HEK293 (cell line): Measurements from ENCODE around the gene PRPF6.

Experiments
- CTCF ChIA-PET: fragments of 350-600 bp; formaldehyde crosslinking; extraction: SDS; loops from one replicate; lab custom pipeline; 2021; ENCODE audit warnings: antibody characterized with exemption; lab: Yijun Ruan, JAX
- POLR2A ChIA-PET: fragments of 300-600 bp; formaldehyde crosslinking; extraction: SDS; loops from one replicate; lab custom pipeline; 2020; ENCODE audit warnings: antibody characterized with exemption, inconsistent platforms; lab: Yijun Ruan, JAX
- H3K27ac ChIP-seq: fragments of 200-500 bp; sonication (Bioruptor generic); 2 replicates; pipeline ENCODE4 v1.5.1; 2014; ENCODE audit warnings: low read depth, low read length, control low read depth, inconsistent platforms; ENCODE audit errors: extremely low read depth
- H3K36me3 ChIP-seq, 2 experiments: fragments of 200-500 bp in 1 of 2; sonication (Bioruptor generic) in 1 of 2; 1 replicate in 1 of 2; 2 replicates in 1 of 2; pipeline ENCODE4 v1.5.1; 2014 to 2017; ENCODE audit warnings: inconsistent platforms in 2 of 2, low read length in 2 of 2; ENCODE audit not compliant: control insufficient read depth in 2 of 2, insufficient read depth in 1 of 2
- H3K4me1 ChIP-seq: fragments of 200-500 bp; sonication (Bioruptor generic); 2 replicates; pipeline ENCODE4 v1.5.1; 2014; ENCODE audit warnings: mild to moderate bottlenecking, low read length, inconsistent platforms; ENCODE audit not compliant: control insufficient read depth, insufficient read depth
- H3K4me3 ChIP-seq: 2 replicates; pipeline ENCODE4 v1.5.1; 2011; ENCODE audit warnings: low read depth, mild to moderate bottlenecking, control low read depth, low read length, moderate library complexity
- H3K9me3 ChIP-seq: fragments of 200-500 bp; sonication (Bioruptor generic); 2 replicates; pipeline ENCODE4 v1.5.1; 2014; ENCODE audit warnings: low read depth, low read length, inconsistent platforms; ENCODE audit not compliant: control insufficient read depth, insufficient read depth
- EGR2 ChIP-seq: fragments of 450-650 bp; formaldehyde crosslinking; IDR thresholded peaks from 2 replicates; pipeline ENCODE4 v1.5.1; 2016; ENCODE audit warnings: low read depth, missing biosample characterization, missing genetic modification characterization
- GLI2 ChIP-seq: fragments of 450-650 bp; formaldehyde crosslinking; IDR thresholded peaks from 2 replicates; pipeline ENCODE4; 2017; ENCODE audit warnings: missing biosample characterization, missing genetic modification characterization, low read depth, borderline replicate concordance
- GLIS1 ChIP-seq: fragments of 450-650 bp; formaldehyde crosslinking; IDR thresholded peaks from 2 replicates; pipeline ENCODE4 v1.5.1; 2016; ENCODE audit warnings: missing biosample characterization, missing genetic modification characterization
- KLF9 ChIP-seq: fragments of 450-650 bp; formaldehyde crosslinking; IDR thresholded peaks from 2 replicates; pipeline ENCODE4 v1.5.1; 2016; ENCODE audit warnings: missing biosample characterization, missing genetic modification characterization, low read depth
- MZF1 ChIP-seq: fragments of 450-650 bp; formaldehyde crosslinking; IDR thresholded peaks from 2 replicates; pipeline ENCODE4 v1.5.1; 2017; ENCODE audit warnings: missing biosample characterization, missing genetic modification characterization, borderline replicate concordance
- PATZ1 ChIP-seq: fragments of 450-650 bp; formaldehyde crosslinking; IDR thresholded peaks from 2 replicates; pipeline ENCODE4 v1.5.1; 2016; ENCODE audit warnings: missing biosample characterization, missing genetic modification characterization
- ZNF274 ChIP-seq, 2 experiments: fragments of 200-500 bp in 1 of 2; fragments of 450-650 bp in 1 of 2; sonication (Bioruptor generic) in 1 of 2; formaldehyde crosslinking in 1 of 2; IDR thresholded peaks; 2 replicates each; pipeline versions ENCODE4 v1.5.1 to v1.6.1; 2014 to 2016; ENCODE audit warnings: borderline replicate concordance in 1 of 2, inconsistent platforms in 1 of 2, low read length in 1 of 2, missing biosample characterization in 1 of 2, missing genetic modification characterization in 1 of 2
- ZNF416 ChIP-seq: fragments of 450-650 bp; formaldehyde crosslinking; IDR thresholded peaks from 2 replicates; pipeline ENCODE4 v1.5.1; 2016; ENCODE audit warnings: missing biosample characterization, missing genetic modification characterization
- ZNF426 ChIP-seq: fragments of 450-650 bp; formaldehyde crosslinking; IDR thresholded peaks from 2 replicates; pipeline ENCODE4 v1.5.1; 2017; ENCODE audit warnings: missing biosample characterization, missing genetic modification characterization, mild to moderate bottlenecking, inconsistent platforms, moderate library complexity
- ZNF488 ChIP-seq: fragments of 450-650 bp; formaldehyde crosslinking; IDR thresholded peaks from 2 replicates; pipeline ENCODE4 v1.5.1; 2016; ENCODE audit warnings: missing biosample characterization, missing genetic modification characterization
- ZNF501 ChIP-seq: fragments of 450-650 bp; formaldehyde crosslinking; IDR thresholded peaks from 2 replicates; pipeline ENCODE4 v1.5.1; 2016; ENCODE audit warnings: missing biosample characterization, missing genetic modification characterization
- ZNF596 ChIP-seq: fragments of 450-650 bp; IDR thresholded peaks from 2 replicates; pipeline ENCODE4 v1.5.0; 2018; ENCODE audit warnings: missing biosample characterization, mild to moderate bottlenecking, missing genetic modification characterization, moderate library complexity
- ZNF600 ChIP-seq: fragments of 450-650 bp; formaldehyde crosslinking; IDR thresholded peaks from 2 replicates; pipeline ENCODE4 v1.5.1; 2016; ENCODE audit warnings: missing biosample characterization, missing genetic modification characterization
- ZNF629 ChIP-seq: fragments of 450-650 bp; formaldehyde crosslinking; IDR thresholded peaks from 2 replicates; pipeline ENCODE4 v1.5.1; 2017; ENCODE audit warnings: missing biosample characterization, missing genetic modification characterization
- ZNF791 ChIP-seq: fragments of 450-650 bp; formaldehyde crosslinking; IDR thresholded peaks from 2 replicates; pipeline ENCODE4 v1.5.1; 2016; ENCODE audit warnings: missing biosample characterization, missing genetic modification characterization
- TF ChIP-seq, protein P1 (sequence below): fragments of 450-650 bp; formaldehyde crosslinking; IDR thresholded peaks from 2 replicates; pipeline ENCODE4 v1.5.1; 2016; ENCODE audit warnings: missing biosample characterization, missing genetic modification characterization
- TF ChIP-seq, protein P2 (sequence below): fragments of 450-650 bp; formaldehyde crosslinking; IDR thresholded peaks from 2 replicates; pipeline ENCODE4 v1.5.1; 2016; ENCODE audit warnings: missing biosample characterization, missing genetic modification characterization
- TF ChIP-seq, protein P3 (sequence below): fragments of 450-650 bp; formaldehyde crosslinking; IDR thresholded peaks from 2 replicates; pipeline ENCODE4 v1.5.1; 2016; ENCODE audit warnings: missing biosample characterization, missing genetic modification characterization

Gene PRPF6

GRCh38 chr20:64065062-64065973 is 84.4 kb downstream of the PRPF6 start:
- CTCF ChIA-PET = interaction anchor here (0.9 to 1.0 kb wide), 2 partner anchors 26 to 55 kb away, joined by 3 read pairs; no protein-coding TSS in a partner anchor
- Histone ChIP-seq H3K4me1 (no peaks in the 10 kb centered on the region), H3K36me3 (no peaks in the 10 kb centered on the region), H3K27ac (no peak overlapping the region), H3K9me3 (no peaks in the 10 kb centered on the region), H3K4me3 (no peak overlapping the region)
- no peak for TF ChIP-seq GLI2 (tag by site-specific recombination)
- no peak for TF ChIP-seq PATZ1 (tag by site-specific recombination)
- no peak for TF ChIP-seq ZNF501 (tag by site-specific recombination)
- no peak for TF ChIP-seq ZNF596 (tag by site-specific recombination)
- no peak for TF ChIP-seq ZNF791
- no peak for TF ChIP-seq MZF1 (tag by site-specific recombination)
- TF ChIP-seq, protein P1, sequence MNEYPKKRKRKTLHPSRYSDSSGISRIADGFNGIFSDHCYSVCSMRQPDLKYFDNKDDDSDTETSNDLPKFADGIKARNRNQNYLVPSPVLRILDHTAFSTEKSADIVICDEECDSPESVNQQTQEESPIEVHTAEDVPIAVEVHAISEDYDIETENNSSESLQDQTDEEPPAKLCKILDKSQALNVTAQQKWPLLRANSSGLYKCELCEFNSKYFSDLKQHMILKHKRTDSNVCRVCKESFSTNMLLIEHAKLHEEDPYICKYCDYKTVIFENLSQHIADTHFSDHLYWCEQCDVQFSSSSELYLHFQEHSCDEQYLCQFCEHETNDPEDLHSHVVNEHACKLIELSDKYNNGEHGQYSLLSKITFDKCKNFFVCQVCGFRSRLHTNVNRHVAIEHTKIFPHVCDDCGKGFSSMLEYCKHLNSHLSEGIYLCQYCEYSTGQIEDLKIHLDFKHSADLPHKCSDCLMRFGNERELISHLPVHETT (tag by site-specific recombination) = no peak
- TF ChIP-seq EGR2 (tag by site-specific recombination) = peak; percentile 62
- TF ChIP-seq ZNF416 (tag by site-specific recombination) = no peak
- TF ChIP-seq ZNF488 (tag by site-specific recombination) = no peak
- TF ChIP-seq ZNF274 (IDR thresholded peaks at IDR 0.05; ENCODE audit: low read length) = no peak
- no peak for TF ChIP-seq ZNF274 (tag by site-specific recombination; IDR thresholded peaks at IDR 0.05; ENCODE audit: borderline replicate concordance)
- TF ChIP-seq ZNF600 = no peak; the same call in 1 of the 2 replicates
- TF ChIP-seq, protein P2, sequence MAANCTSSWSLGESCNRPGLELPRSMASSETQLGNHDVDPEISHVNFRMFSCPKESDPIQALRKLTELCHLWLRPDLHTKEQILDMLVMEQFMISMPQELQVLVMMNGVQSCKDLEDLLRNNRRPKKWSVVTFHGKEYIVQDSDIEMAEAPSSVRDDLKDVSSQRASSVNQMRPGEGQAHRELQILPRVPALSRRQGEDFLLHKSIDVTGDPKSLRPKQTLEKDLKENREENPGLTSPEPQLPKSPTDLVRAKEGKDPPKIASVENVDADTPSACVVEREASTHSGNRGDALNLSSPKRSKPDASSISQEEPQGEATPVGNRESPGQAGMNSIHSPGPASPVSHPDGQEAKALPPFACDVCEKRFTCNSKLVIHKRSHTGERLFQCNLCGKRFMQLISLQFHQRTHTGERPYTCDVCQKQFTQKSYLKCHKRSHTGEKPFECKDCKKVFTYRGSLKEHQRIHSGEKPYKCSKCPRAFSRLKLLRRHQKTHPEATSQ (tag by site-specific recombination) = no peak
- TF ChIP-seq, protein P3, sequence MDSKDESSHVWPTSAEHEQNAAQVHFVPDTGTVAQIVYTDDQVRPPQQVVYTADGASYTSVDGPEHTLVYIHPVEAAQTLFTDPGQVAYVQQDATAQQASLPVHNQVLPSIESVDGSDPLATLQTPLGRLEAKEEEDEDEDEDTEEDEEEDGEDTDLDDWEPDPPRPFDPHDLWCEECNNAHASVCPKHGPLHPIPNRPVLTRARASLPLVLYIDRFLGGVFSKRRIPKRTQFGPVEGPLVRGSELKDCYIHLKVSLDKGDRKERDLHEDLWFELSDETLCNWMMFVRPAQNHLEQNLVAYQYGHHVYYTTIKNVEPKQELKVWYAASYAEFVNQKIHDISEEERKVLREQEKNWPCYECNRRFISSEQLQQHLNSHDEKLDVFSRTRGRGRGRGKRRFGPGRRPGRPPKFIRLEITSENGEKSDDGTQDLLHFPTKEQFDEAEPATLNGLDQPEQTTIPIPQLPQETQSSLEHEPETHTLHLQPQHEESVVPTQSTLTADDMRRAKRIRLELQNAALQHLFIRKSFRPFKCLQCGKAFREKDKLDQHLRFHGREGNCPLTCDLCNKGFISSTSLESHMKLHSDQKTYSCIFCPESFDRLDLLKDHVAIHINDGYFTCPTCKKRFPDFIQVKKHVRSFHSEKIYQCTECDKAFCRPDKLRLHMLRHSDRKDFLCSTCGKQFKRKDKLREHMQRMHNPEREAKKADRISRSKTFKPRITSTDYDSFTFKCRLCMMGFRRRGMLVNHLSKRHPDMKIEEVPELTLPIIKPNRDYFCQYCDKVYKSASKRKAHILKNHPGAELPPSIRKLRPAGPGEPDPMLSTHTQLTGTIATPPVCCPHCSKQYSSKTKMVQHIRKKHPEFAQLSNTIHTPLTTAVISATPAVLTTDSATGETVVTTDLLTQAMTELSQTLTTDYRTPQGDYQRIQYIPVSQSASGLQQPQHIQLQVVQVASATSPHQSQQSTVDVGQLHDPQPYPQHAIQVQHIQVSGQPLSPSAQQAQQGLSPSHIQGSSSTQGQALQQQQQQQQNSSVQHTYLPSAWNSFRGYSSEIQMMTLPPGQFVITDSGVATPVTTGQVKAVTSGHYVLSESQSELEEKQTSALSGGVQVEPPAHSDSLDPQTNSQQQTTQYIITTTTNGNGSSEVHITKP (tag by site-specific recombination) = peak; percentile 55
- peak; percentile 21; the same call in 1 of the 2 replicates for TF ChIP-seq GLIS1
- TF ChIP-seq ZNF629 (tag by site-specific recombination) = no peak
- TF ChIP-seq KLF9 = no peak
- no peak for TF ChIP-seq ZNF426
- TF ChIP-seq, all 188 proteins: peak for 3
- POLR2A ChIA-PET = interaction anchor here (0.8 to 1.0 kb wide), 4 partner anchors 10 to 528 kb away, joined by 3 to 5 read pairs (median 4); no protein-coding TSS in a partner anchor
